DND-41 (cell line): ENCODE data around the gene PISD.

Experiments
- CTCF ChIP-seq: IDR thresholded peaks from 2 replicates; pipeline ENCODE4 v1.5.1; 2012; ENCODE audit warnings: borderline replicate concordance, low read length, moderate library complexity, mild to moderate bottlenecking; ENCODE audit not compliant: poor library complexity, severe bottlenecking; ENCODE audit errors: extremely low read depth
- EZH2 ChIP-seq: IDR thresholded peaks from 3 replicates; pipeline ENCODE4 v1.6.1; 2012; ENCODE audit warnings: borderline replicate concordance, low read depth, mild to moderate bottlenecking, moderate library complexity, low read length, inconsistent platforms; ENCODE audit not compliant: severe bottlenecking

- TF ChIP-seq CTCF (no peak), EZH2 (no peak)
Measured at GRCh38 chr22:31637891-31638618, 24.0 kb downstream of the PISD start.
